HS-27A (cell line): ENCODE data around the gene WFIKKN2.

ENCODE experiments used
- DNase-seq: peaks from one replicate; pipeline ENCODE4 v3.0.0-alpha.2; 2012; ENCODE audit warnings: low read depth, missing footprints

Gene WFIKKN2

DNA sequence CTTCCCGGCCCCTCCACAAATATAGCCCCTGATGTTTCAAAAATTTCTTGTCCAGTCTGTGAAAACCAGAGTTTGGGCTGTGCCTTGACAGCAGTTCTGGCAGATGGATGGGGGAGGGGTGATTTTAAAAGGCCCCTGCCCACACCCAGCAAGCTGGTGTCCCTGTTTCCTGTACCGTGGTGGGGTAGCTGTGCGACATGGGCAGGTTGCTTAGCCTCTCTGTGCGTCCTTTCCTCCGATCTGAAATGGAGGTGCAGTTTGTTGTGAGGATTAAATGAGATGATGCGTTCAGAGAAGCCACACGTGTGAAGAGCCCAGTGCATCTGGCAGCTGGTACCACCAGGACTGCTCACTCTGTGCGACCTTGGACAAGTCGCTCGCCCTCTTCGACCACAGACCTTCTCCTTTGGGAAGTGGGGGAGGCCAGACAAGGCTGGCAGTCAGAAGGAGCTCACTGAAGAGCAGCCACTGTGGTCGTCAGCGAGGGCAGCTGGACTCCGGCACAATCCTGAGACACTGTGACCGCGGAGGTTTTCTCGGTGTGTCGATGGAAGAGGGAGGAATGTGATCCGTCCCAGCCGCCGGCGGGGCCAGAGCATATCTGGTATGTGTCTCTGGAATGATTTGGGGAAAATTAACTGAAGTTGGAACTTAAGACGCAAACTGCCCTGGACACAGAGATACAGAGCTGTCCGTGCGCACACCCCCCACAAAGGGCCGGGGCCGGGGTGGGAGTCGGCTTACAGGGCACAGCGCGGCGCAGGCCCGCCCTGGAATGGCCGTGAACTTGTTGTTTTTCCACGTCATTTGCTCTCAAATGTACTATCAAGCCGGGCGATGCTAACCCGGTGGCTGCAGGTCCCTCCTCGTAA lies 721 bp upstream of the WFIKKN2 start:
- DNase-seq, result no peak

DNA sequence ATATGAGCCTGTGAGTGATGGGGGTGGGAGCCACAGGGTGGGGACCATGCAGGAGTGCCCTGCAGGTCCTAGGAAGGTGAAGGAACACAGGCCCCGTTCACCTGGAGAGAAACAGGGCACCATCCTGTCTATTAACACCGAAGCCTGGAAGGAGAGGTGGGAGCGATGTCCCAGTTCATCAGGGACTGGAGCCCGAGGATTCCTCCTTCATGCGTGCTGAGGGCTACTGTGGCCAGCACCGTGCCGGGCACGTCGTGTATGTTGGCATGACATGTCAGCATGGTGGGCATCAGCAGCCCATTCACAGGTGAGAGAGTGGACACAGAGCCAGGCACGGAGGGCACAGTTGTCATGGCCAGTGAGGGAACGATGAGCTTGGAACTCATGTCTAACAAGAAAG lies 1.4 kb downstream of the WFIKKN2 start:
- no peak for DNase-seq

DNA sequence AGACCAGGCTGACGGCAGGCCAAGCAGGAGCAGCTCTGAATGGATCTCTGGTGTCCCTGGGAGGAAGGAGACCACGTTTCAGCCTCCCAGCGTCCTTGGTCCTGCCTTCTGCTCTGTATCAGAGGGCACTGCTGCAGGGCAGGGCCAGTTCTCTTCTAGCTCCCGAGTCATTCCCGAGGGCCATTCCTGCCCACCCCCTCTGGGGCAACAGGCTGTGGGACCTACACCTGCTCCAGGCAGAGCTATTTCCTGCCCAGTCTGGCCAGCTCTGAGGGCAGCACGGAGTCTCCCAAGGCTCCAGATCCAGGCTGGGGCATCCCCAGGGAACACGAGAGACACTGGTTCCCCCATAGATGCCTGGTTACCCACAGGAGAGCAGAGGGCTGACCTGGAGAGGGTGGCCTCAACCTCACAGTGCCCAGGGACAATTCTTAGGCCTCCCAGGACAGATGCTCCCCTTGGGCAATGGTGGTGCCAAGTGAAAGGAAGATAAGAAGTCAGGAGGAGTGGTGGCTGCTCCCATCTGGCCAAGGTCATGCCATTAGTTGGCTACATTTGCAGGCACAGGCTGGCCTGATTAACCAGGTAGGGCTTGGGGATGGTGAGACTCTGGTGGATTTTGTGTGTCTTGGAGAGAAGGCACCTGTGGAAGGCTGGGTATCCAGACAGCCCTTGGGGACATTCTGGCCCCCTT lies 2.0 kb downstream of the WFIKKN2 start:
- no peak for DNase-seq

DNA sequence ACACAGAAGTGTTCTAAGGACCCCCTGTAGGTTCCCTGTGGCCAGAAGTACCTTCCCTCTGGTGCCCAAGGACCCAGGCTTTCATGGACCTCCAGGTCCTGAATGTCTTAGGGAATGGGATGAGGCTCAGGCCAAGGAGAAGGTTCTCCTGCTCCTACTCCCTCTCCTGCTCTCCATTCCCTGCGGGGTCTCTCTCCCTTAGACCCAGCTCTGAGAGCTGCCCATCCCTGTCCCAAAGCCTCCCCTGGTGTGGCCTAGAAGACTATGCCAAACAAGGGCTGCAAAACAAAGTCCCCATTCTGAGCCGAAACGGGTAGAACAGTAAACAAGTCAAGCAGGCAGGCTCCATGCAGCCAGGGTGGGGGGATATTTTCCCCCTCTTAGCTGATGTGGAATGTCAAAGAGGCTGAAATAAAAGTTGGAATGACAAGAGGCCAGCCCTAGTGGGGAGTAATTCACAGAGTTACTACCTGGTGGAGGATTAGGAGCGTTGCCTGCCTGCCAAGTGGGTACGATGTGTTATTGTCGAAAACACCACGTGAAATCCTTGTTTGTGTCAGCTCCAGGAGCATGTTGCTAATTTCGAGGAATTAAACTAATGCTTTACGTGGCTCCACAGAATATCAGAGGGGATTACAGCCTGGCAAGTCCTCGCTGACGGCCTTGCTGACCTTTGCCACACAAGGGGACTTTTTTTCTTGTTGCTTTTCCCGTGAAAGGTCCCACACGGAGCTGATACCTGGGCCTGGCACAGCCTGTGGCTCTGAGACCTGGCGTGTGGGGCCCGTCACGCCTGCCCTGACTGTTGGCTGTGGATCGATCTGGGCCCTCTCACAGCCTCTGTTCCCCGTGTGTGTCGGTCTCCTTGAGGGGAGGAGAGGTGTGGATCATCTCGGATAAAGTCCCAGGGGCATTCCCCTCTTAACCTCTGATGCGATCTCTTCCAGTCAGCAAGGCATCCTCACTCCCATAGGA lies 2.9 kb downstream of the WFIKKN2 start:
- no peak for DNase-seq

DNA sequence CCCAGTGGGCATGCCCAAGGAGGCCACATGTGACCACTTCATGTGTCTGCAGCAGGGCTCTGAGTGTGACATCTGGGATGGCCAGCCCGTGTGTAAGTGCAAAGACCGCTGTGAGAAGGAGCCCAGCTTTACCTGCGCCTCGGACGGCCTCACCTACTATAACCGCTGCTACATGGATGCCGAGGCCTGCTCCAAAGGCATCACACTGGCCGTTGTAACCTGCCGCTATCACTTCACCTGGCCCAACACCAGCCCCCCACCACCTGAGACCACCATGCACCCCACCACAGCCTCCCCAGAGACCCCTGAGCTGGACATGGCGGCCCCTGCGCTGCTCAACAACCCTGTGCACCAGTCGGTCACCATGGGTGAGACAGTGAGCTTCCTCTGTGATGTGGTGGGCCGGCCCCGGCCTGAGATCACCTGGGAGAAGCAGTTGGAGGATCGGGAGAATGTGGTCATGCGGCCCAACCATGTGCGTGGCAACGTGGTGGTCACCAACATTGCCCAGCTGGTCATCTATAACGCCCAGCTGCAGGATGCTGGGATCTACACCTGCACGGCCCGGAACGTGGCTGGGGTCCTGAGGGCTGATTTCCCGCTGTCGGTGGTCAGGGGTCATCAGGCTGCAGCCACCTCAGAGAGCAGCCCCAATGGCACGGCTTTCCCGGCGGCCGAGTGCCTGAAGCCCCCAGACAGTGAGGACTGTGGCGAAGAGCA lies 4.4 kb downstream of the WFIKKN2 start:
- no peak for DNase-seq

DNA sequence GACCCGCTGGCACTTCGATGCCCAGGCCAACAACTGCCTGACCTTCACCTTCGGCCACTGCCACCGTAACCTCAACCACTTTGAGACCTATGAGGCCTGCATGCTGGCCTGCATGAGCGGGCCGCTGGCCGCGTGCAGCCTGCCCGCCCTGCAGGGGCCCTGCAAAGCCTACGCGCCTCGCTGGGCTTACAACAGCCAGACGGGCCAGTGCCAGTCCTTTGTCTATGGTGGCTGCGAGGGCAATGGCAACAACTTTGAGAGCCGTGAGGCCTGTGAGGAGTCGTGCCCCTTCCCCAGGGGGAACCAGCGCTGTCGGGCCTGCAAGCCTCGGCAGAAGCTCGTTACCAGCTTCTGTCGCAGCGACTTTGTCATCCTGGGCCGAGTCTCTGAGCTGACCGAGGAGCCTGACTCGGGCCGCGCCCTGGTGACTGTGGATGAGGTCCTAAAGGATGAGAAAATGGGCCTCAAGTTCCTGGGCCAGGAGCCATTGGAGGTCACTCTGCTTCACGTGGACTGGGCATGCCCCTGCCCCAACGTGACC lies 5.0 kb downstream of the WFIKKN2 start:
- no peak for DNase-seq

DNA sequence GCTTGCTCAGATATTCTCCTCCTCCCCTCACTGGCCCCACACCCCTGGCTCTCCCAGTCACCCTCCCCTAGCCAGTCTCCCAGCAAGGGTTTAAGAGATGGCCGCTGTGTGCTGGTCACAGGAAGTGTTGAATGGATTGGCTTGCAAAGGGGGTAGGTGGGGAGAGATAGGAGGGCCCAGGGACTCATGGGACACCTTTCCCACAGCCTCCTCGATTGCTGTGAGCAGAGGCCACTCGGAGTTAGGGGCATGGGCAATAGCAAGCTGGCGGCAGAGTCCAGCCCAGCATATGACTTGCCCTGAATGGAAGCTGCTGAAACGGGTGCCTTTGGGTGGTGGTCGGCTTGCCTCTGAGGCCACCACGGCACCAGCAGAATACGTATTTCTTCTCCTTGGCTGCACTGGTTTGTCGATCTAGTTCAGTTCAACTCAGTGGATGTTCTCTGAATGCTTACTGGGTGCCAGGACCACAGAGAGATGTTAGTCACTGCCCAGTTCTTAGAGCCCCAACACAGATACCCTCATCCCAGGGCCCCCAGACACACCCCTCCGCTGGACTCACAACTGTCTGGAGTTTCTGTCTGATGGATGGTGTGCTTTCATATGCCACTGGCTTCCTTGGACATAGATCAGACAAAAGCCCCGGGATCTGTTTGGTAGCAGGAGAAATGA lies 6.0 kb downstream of the WFIKKN2 start:
- no peak for DNase-seq

DNA sequence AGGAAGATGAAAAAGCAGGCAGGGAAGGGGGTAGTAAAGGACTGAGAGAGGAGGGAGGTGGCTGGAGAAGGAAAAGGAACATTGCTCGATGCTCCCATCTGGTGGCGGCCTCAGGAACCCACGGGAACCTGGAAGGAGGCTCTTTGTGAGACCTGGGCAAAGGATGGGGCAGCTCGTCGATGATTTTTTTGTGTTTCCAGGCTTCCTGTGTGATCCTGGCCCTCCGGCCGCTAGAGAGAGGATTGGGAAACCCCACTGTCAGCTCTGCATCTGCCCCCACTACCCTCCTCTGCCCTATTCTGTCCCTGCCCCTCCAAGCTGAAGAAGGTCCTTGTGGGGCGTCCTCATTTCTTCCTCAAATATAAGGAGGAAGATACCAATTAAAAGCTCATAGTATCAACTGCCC lies 6.6 kb downstream of the WFIKKN2 start:
- no peak for DNase-seq

DNA sequence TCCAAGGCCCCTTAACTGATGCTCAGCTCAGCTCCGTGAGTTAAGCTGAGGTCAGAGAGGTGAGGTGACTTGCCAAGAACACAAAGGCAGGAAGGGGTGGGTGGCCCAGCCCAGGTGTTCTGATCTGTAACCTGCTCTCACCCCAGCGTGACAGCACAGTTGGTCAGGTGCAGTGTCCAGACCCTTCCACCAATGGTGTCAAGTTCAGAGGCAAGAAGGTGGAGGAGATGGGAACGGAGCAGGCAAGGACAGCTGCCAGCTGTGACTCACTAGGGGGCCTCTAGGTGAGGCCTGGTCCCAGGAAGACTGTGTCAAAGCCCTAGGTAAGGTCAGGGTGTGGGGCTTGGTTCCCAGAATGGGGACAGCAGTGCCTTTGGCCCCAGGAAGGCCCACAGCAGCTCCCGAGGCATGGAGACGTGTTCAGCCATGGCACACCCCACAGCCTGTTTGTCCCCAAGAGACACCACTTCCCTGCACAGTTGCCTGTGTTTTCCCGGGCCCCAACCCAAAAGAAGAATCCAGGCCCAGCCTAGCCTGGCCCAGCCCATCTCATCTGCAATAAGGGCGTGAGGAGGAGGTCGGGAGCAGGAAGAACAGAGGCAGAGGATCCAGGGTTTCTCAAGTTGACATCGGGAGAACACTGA lies 7.2 kb downstream of the WFIKKN2 start:
- no peak for DNase-seq

DNA sequence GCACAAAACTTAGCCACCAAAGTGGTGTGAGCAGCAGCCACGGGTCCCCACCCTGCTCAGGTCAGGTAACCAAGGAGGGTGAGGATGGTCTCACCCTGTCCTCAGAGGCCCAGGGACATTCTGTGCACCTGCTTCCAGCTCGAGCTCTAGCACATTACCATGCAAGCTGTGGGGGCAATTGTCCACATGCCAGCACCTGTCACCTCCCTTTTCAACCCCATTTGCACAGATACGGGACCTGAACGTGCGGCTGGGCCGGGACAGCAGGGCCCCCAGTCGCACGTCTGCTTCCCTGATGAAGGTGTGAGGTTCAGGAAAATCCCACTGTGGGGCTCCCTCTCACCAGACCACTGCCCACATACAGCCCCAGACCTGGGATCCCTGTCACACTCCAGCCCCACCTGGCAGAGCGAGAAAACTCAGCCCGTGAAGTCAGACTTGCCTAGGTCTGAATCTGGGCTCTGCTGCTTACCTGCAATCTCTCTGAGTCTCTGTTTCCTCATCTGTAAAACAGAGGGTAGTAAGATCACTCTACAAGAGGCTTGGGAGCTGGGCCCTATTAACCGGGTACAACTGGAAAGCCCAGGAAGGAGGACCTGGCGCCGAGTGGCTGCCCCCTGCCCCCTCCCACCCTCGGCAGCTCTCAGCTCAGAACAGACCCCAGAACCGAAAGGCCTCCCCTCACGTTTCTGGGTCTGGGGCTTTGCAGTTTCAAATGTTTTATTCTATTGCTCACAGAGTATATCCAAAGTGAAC lies 7.9 kb downstream of the WFIKKN2 start:
- no peak for DNase-seq

DNA sequence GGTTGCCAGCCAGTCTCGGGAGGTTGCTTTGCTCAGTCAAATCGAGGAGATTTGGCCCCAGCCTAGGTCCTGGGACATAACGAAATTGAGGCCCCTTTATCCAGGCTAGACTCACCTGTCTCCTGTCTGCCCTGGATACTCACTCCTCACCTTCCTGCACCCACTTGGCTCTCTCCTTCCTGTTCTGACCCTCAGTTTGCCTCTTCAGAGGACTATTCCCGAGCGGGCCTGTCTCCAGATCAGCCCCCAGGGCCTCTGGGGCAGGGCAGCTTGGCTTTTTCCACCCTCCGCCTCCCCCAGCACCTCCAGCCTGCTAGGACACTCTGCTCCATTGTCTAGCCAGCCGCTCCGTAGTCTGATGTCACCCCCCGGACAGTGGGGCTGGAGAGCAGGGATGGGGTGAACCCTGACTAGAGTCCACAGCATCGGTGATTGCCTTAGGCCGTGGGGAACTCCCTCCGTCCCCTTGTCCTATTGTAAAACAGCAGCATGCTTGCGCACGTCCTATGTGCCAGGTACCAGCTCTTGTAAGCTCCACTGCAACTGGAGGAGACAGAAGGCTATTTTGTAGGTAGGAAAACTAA lies 8.8 kb downstream of the WFIKKN2 start:
- DNase-seq, result no peak

DNA sequence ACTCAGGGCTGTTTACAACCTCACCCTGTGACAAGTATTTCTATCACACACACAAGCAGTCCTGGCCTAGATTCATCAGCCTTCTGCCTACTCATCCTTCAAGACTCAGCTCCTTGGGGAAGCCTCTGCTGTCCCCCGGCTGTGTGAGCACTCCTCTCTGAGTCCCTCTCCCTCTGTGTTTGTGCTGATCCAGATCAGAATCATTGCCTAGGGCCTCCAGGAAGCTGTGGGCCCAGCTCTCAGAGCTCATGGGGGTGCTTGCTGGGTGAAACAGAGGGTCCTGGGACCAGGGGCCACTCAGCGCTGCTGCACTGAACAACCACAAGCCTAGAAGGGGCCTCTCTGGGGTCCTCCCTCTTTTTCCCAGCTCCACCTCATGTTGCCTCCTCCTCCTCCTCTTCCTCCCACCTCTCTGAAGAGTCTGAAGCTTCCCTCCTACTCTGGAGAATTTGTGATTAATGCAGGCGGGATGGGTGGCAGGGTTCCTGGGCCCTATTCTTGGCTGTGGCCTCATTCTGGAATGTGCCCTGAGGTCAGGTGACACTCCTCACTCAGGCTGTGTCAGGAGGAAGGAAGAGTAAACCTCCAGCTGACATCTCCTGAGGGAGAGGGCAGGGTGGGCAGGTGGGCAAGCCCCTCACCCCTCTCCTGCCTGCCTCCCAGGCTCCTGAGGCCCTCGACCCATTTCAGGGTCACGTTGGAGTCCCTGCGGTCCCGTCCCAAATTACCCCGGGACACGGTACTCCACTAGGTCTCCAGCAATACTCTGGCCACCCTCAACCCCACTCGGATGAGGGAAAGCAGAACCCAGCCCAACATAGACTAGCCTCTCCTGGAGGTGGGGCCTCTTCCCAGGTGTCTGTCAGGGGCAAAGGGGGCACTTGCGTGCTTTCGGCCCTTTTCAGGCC lies 10.1 kb downstream of the WFIKKN2 start:
- DNase-seq, result no peak

DNA sequence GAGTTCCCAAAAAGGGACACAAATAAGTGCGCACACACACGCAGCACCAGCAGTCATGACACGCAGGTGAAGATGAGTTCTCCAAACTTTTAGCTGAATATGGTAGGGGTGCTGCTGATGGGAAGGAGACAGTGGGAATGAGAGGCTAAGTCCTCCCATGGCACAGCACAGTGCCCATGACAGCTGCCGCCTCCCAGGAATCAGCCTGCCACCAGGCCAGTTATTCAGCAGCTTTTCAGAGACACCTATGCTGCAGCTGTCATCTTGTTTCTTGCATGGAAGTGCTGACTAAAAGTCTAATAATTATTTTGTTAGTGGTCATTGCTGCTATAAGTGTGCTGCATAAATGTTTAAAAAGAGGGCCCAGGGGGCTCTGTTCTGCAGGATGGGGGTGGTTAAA lies 12.2 kb downstream of the WFIKKN2 start:
- DNase-seq, result no peak

DNA sequence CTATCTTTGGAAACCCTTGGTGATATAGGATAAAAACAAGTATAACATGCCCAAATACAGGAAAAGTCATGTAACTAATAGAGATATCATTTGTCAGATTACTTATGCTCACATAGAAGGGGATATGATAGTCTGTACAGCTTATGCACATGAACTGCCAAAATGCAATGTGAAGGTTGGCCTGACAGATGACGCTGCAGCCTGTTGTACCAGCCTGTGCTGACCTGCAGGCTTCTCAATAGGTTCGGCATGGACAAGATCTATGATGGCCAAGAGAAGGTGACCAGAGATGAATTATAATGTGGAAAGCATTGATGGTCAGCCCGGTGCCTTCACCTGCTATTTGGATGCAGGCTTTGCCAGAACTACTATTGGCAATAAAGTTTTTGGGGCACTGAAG lies 12.7 kb downstream of the WFIKKN2 start:
- no peak for DNase-seq

DNA sequence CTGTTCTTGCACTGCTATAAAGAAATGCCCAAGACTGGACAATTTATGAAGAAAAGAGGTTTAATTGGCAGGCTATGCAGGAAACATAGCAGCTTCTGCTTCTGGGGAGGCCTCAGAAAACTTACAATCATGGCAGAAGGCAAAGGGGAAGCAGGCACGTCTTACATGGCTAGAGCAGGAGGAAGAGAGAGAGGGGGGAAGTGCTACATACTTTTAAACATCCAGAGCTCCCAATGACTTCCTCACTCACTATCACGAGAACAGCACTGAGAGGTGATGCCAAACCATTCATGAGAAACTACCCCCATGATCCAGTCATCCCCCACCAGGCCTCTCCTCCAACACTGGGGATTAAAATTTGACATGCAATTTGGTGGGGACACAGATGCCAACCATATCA lies 13.3 kb downstream of the WFIKKN2 start:
- DNase-seq, result no peak

DNA sequence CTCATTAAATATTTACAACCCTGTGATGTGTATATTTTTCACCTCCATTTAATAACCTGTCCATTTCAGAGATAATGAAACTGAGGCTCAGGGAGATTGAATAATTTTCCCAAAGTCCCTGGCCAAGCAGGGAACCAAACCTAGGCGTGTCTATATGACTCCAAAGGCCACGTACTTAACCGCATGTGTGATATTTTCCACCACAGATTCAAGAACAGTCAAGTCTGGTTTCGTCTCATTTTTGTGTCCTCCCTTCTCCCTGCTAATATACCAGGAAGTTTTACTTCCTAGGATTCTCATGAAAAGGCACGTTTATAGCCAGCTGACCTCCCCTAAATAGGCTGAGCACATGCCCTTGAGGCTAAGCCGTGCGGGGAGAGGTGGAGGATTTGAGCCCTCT lies 15.3 kb downstream of the WFIKKN2 start:
- no peak for DNase-seq

DNA sequence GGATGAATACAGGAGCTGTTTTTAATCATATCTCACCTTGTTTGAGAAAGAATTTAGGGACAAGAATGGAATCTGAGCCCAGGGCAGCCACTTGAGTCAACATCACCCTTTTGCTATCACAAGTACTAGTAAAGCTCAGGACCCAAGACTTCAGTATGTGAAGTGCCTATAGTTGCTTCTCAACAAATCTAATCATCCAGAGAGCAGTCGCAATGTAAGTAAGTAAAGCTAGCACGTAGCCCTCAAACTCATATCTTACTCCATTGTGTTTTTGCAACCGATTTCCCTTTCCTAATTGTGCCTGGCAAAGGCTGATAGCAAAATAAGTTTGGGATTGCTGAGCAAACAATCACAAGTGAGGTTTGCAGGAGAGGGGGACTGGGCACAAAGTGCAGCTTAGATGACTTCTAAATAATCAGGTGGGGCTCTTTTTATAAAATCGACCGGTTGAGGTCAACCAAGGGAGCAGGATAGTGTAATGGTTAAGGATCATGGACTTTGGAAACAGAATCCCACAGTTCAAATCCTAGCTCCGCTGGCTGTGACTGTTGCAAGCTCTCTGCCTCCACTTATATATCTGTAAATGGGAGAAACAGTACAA lies 17.7 kb downstream of the WFIKKN2 start:
- no peak for DNase-seq

DNA sequence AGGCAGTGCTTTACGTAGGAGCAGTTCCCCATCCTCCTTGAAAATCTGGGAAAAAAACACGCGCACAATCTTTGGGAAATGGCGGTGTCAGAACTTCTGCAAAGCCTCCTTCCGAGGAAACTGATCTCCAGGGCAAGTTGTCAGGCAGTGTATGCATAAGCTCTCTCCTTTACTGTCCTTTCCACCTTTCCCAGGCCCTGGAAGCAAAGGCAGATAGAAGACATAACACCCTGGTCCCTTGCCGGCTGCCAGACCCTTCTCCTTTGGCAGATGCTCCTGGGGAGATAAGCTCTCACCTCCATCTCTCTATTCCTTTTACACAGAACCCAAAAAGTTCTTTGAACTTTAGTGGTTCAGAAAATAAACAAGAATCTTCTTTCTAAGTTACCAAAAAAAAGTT lies 18.4 kb downstream of the WFIKKN2 start:
- DNase-seq, result no peak
